ENCODE measurements around the gene MALSU1. TPM values are rescaled to one million over a fixed set of nuclear protein-coding genes. Genes with fewer than 3 reads are reported as not detected.

Gene MALSU1
- total RNA-seq, result 66.0 and 73.8 TPM in 2 replicates

DNA sequence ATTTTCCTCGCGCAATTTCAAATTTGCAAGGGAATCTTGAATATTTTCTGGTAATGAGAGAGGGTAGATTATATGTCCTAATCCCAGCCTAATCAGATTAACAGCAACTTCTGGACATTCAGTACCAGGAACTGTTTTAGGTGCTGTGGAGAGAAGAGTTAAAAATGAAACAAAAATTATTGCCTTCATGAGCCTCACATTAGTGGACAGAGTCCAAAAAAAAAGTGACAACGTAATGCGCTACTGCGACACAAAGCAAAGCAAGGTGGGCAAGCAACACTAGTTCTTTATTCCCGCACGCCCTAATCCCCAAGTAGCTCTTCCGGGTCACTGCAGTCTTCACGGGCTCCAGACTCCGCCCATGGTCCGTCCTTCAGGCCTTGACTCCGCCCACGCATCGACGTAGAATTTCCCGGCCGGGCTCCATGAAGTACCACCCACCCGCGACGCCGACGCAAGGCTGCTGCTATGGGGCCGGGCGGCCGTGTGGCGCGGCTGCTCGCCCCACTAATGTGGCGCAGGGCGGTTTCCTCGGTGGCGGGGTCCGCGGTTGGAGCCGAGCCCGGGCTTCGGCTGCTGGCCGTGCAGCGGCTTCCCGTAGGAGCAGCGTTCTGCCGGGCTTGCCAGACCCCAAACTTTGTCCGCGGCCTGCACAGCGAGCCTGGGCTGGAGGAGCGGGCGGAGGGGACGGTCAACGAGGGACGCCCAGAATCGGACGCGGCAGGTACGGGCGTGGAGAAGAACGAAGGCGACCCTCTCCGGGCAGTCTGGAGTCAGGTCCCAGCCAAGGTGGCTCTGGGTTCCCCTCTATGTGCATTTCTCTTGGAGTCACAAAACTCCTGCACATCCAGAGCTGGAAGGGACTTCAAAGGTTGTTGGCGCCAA is at the start of gene MALSU1:
TSS of gene MALSU1 (plus strand) at position 455 of the 885 bp plus-strand sequence. CDS start at position 469, 14 bp downstream.

Other genes starting within 250 kb of the MALSU1 start
- 18.5 and 22.1 TPM in 2 replicates for gene KLHL7, start 193.6 kb upstream of the MALSU1 start, total RNA-seq
- gene NUP42, start 117.3 kb upstream of the MALSU1 start, total RNA-seq, result 14.6 and 15.7 TPM in 2 replicates
- gene GPNMB, start 52.6 kb upstream of the MALSU1 start, total RNA-seq, result 196 and 209 TPM in 2 replicates
- gene IGF2BP3, start 171.2 kb downstream of the MALSU1 start, total RNA-seq, result 14.6 and 17.7 TPM in 2 replicates
- 15.0 and 17.7 TPM in 2 replicates for gene TRA2A, start 232.6 kb downstream of the MALSU1 start, total RNA-seq

Data from cardiac ventricle fibroblast (primary cell).